Heart left ventricle (tissue), 13 donors: Measurements from ENCODE around the gene ADGRD2.

ENCODE experiments used
- POLR2A ChIP-seq, 2 donors: fragments of 450-650 bp; IDR thresholded peaks; one replicate each; pipeline ENCODE4 v1.6.1; 2017; ENCODE audit warnings: antibody characterized with exemption in 2 of 2, mild to moderate bottlenecking in 2 of 2, moderate library complexity in 2 of 2
- TF ChIP-seq, protein P1 (sequence below), 12 donors: fragments of 200-600 bp; sonication (generic) in 4 of 12; IDR thresholded peaks; one replicate each; pipeline versions ENCODE4 v1.5.0 to v1.8.0; 2018 to 2022; ENCODE audit warnings: antibody characterized with exemption in 12 of 12, mild to moderate bottlenecking in 5 of 12
- donor health status: ischemic (EF 13 %, LVEDD 7.1; RV severe dilation, severe dysfunction).
- donor health status: DM: no; HTN: yes; CAD: no.
- donor health status: DM: no; HTN: no; CAD: no.
- donor health status: ischemic (EF 25% LVEDD 6.9; RV normal size, moderate dysfunction).
- donor health status: ischemic (EF 25% LVEDD 5.7; RV mildly dilated, moderate dysfunction).
- donor health status: ischemic (EF 35%, LVEDD 5.7; RV mildly dilated, moderate dysfunction).
- donor health status: nonischemic (EF 11% LVEDD 7.7; RV severe dilation, severe dysfunction).
- donor health status: DM: yes; HTN: yes; CAD: no.
- donor health status: PGD.
- donor health status: ischemic (EF 29% LVEDD 5.4; RV normal size, mild dysfunction).
- donor health status: nonischemic (EF 23%, LVEDD 6.1; RV moderate dilation, normal function).

DNA sequence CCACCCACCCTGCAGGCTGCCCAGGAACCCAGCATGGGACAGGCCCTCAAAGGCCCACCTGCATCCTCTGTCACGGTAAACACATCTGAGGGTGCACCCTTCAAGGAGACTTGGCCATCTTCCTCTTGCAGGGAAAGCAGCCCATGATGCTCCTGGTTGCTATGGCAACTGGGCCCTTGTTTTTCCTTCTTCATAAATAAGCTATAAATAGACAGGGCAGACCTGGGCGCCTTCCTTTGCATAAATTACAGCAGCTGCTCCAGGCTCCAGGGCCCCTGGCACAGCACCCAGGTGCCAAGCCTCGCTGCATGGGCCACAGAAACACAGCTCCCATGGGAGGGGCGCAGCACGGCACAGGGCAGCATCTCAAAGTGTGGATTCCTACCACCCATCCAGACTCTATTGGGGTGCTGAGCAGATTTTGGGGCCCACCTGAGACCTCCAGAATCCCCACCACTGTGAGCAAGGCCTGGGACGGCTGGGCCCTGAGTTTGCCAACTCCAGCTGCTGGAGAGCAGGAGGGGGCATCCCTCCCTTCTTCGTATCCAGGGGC lies 29.2 kb upstream of the ADGRD2 start:
- TF ChIP-seq POLR2A (IDR thresholded peaks at IDR 0.05), result no peak
- TF ChIP-seq, protein P1, sequence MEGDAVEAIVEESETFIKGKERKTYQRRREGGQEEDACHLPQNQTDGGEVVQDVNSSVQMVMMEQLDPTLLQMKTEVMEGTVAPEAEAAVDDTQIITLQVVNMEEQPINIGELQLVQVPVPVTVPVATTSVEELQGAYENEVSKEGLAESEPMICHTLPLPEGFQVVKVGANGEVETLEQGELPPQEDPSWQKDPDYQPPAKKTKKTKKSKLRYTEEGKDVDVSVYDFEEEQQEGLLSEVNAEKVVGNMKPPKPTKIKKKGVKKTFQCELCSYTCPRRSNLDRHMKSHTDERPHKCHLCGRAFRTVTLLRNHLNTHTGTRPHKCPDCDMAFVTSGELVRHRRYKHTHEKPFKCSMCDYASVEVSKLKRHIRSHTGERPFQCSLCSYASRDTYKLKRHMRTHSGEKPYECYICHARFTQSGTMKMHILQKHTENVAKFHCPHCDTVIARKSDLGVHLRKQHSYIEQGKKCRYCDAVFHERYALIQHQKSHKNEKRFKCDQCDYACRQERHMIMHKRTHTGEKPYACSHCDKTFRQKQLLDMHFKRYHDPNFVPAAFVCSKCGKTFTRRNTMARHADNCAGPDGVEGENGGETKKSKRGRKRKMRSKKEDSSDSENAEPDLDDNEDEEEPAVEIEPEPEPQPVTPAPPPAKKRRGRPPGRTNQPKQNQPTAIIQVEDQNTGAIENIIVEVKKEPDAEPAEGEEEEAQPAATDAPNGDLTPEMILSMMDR (IDR thresholded peaks at IDR 0.05), result no peak
